GM19351 (cell line): Measurements from ENCODE around the gene ERI3.

Experiments used
- ATAC-seq: cut with Tn5 transposase; IDR thresholded peaks from one replicate; pipeline ENCODE4 v1.9.1; 2021; ENCODE audit warnings: mild to moderate bottlenecking, moderate library complexity; ENCODE audit not compliant: unreplicated experiment

Gene ERI3

GRCh38 chr1:44239961-44240371, 115.1 kb downstream of the ERI3 start:
- ATAC-seq, result no peak

- ATAC-seq, result no peak
Observed at GRCh38 chr1:44239331-44239960, 115.6 kb downstream of the ERI3 start.

GRCh38 chr1:44238660-44239059, 116.4 kb downstream of the ERI3 start:
- ATAC-seq, result no peak

- ATAC-seq, result peak; percentile 53
Observed at GRCh38 chr1:44237721-44238457, 117.2 kb downstream of the ERI3 start.

DNA sequence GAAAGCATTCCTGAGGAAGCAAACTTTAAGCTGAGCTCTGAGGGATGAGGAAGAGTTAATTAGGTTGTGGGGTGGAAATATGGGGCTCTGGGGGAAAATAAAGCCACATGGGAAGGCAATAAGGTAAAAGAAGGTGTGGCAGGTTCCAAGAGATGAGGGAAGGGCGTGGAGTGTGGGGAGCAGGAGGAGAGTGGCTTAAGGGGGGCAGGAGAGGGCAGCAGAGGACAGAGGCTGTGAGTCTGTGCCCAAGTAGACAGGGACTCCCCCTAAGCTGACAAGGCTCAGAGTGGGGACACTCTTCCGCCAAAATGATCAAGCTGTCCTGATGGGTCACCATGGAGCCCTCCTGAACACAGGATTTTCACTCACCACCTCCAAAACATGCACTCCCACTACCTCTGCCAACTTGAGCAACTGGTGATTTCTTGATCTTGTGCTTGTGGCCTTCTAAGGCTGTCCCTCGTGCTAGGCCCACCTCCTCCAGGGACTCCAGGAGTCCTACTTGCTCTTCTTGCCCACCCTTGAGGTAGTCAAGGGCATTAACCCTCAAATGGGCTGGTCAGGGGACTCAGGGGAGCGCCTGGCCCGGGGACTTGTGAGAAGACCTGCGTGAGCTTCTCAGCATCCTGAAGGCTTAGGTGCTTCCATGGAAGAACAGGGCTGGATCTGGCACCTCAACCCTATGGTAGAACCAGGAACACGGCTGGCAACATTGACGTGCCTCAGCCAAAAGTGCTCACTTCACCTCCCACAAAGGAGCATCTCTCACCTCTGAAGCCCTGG, 118.4 kb downstream of the ERI3 start:
- no peak for ATAC-seq

- ATAC-seq, result no peak
Observed at GRCh38 chr1:44235808-44236207, 119.2 kb downstream of the ERI3 start.

DNA sequence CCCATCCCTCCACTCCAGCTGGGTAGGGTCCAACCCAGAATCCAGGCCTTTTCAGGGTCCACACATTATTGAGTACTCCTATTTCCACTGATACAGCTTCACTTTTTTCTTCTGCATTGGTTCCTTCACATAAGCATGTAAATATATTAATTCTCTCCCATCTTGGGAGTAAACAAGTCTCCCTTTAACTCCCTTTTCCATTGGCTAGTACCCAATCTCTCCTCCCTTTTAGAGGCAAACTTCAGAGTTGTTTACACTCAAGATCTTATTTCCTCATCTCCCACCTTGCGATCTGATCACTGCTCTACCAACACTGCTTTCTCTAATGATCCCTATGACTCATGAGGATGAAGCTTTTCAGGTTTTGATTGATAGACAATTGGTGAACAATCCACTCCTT, 121.5 kb downstream of the ERI3 start:
- no peak for ATAC-seq

DNA sequence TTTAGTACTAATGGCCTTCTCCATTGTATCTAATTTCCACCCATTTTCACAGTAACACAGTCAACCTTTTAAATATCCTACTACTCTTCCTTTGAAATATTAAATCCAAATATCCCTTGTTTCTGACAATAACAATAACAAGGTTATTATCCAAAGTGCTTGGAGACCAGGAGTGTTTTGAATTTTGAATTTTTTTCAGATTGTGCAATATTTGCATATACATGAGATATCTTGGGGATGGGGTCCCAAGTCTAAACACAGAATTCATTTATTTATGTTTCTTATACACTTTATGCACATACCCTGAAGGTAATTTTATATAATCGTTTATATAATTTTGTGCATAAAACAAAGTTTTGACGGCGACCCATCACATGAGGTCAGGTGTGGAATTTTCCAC, 124.3 kb downstream of the ERI3 start:
- ATAC-seq, result no peak

GRCh38 chr1:44229435-44230167, 125.5 kb downstream of the ERI3 start:
- ATAC-seq, result no peak

GRCh38 chr1:44228218-44228617, 126.8 kb downstream of the ERI3 start:
- no peak for ATAC-seq

DNA sequence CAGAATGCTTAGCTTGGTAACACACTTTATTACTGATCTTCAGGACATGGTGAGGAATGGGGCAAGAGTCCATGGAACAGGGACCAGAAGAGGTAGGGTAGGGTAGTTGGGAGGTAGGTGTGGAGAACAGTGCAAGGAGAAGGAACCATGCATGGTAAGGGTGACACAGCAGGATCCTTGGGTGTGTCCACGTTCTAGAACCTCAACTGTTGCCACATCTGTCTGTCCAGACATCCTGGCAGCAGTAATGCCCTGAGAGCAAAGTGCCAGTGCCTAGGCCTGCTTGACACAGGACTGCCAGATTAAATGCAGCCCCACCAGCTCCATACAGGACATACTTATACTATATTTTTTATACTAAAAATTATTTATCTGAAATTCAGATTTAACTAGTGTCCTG, 127.8 kb downstream of the ERI3 start:
- no peak for ATAC-seq

DNA sequence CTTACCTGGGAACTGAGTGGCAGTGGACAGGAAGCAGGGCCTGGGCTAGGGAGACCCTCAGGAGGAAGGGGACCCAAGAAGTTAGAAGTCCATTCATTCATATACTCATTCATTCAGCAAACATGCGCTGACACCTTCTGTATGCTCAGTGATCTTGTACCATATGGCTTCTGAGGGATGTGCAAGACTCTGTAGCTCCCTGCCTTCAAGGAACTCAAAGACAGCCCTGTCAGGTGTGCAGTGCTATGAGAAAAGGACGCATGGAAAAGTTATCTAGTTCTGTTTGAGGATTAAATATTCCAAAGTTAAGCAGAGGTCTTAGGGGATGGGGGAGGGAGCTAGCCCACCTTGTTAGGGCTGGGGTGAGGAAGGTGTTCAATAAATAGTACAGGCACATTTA, 129.3 kb downstream of the ERI3 start:
- no peak for ATAC-seq

DNA sequence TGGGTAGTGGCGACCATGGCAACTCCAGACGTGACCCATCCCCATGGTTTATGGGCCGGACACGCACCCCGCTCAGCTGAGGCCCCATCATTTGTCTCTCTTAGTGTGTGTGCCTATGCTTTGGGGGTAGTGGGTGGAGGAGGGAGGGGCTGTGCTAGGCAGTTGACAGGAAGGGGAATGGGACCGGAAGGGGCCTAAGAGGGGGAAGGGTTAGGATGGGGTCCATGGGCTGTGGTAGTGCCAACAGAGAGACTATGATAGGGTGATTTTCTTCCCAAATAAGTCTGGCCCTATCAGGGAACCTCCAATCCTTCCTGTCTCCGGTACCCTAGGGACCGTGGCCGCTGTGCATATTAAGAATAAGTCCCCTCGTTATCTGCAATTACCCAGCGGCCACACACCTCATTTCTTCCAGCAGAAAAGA, 131.9 kb downstream of the ERI3 start:
- no peak for ATAC-seq

DNA sequence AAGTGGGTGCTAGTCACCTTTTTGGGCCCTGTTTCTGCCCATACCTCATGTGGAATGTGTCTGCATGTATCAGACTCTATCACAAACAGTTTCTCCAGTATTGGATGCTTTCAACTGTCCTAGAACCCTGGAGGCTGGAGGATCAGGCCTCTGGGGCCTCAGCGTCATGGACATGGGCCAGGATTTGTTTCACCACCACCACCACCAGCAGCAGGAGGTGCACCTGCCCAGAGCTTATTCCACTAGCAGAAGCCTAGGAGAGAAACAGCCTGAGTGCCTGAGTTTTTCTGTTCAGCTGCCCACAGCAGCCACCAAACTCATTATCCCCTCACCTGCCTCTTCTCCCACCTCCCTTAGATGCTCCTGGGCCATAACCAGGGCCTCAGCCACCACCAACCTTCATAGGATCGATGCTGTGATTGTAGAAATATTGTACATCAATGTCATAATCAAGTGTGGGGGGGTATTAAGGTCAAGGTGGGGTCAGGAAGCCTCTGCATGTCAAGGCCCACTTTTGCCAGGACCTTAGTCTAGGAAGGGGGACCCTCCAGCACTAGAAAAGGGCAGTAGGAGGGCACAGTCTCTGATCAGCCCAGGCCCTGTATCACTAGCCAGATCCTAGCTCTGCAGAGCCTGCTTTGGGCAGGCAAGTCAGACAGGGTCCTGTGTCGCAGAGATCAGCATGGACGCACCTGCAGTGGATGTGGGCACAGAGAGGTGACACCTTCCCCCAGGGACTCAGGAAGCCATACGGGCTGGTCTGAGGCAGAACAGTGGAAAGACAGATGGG, 132.5 kb downstream of the ERI3 start:
- no peak for ATAC-seq

DNA sequence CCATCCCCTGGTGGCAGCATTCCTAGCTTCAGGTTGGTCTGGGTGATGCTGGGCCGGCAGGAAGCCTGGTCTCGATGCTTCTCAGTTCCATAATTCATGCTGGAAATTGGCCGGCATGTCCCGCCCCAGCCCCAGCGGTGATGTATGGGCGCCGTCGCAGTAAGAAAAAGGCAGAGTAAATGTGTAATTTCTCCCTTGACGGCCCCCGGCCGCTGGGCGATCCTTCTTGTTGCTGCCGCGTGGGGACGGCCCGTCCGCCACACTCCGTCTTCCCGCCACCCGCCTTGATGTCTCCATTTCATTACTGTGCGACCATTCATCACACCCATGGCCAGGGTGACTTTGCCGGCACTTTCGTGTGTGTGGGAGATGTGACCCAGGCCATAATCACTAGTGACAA, 133.3 kb downstream of the ERI3 start:
- no peak for ATAC-seq

GRCh38 chr1:44220755-44221154, 134.3 kb downstream of the ERI3 start:
- ATAC-seq, result peak; percentile 56

DNA sequence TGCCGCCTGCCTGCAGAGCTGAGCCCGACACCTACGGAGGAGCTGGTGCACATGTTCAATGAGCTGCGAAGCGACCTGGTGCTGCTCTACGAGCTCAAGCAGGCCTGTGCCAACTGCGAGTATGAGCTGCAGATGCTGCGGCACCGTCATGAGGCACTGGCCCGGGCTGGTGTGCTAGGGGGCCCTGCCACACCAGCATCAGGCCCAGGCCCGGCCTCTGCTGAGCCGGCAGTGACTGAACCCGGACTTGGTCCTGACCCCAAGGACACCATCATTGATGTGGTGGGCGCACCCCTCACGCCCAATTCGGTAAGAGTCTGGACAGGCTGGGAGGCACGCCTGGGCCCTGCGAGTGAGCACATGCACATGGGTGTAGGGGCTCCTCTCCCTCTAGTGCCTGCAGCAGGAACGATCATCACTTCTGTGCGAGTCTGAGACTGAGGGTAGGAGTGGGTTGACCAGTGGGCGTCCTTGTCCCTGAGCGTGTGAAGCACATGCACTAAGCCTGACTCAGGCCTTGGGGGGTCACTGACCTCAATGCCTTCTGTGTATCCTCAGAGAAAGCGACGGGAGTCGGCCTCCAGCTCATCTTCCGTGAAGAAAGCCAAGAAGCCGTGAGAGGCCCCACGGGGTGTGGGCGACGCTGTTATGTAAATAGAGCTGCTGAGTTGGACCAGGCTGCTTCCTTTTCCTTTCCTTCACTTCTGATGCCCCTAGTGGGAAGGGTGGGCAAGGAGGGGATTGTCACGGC, 134.9 kb downstream of the ERI3 start:
- no peak for ATAC-seq

GRCh38 chr1:44219301-44219626, 135.8 kb downstream of the ERI3 start:
- ATAC-seq, result no peak

- no peak for ATAC-seq
Observed at GRCh38 chr1:44218503-44219300, 136.4 kb downstream of the ERI3 start.
